ENCODE measurements around the gene PCSK5.

- TF ChIP-seq CTCF (IDR thresholded peaks at IDR 0.05 in 2 of 3, conservative IDR thresholded peaks at IDR 0.05 in 1 of 3; ENCODE audit: borderline replicate concordance in 1 of 3, insufficient read depth in 1 of 3, low read depth in 2 of 3, low read length in 2 of 3): no peak
- no peak for TF ChIP-seq EZH2phosphoT487 (IDR thresholded peaks at IDR 0.05; ENCODE audit: borderline replicate concordance)
- no peak for TF ChIP-seq ATF3 (IDR thresholded peaks at IDR 0.05)
- no peak for TF ChIP-seq SP1 (IDR thresholded peaks at IDR 0.05; ENCODE audit: low read depth)
- no peak for TF ChIP-seq ZFX (IDR thresholded peaks at IDR 0.05)
- no peak for TF ChIP-seq POLR2AphosphoS5 (IDR thresholded peaks at IDR 0.05; ENCODE audit: low read depth, low read length)
- TF ChIP-seq POLR2A (IDR thresholded peaks at IDR 0.05; ENCODE audit: borderline replicate concordance, extremely low read depth, insufficient read depth, insufficient read length): no peak
- TF ChIP-seq EZH2 (IDR thresholded peaks at IDR 0.05): no peak
- no peak for TF ChIP-seq ELF1 (IDR thresholded peaks at IDR 0.05; ENCODE audit: borderline replicate concordance, low read depth)
- no peak for TF ChIP-seq SRF (IDR thresholded peaks at IDR 0.05; ENCODE audit: low read depth)
- no peak for TF ChIP-seq YY1 (IDR thresholded peaks at IDR 0.05; ENCODE audit: extremely low read depth, insufficient replicate concordance, low read depth, low read length)
- no peak for TF ChIP-seq ZNF274 (IDR thresholded peaks at IDR 0.05; ENCODE audit: low read depth, low read length)
- TF ChIP-seq RAD21 (IDR thresholded peaks at IDR 0.05; ENCODE audit: low read depth): no peak
Measured at GRCh38 chr9:76176171-76176570, 285.7 kb downstream of the PCSK5 start.
